Right lobe of liver (tissue), 6 donors: ENCODE results near the gene MKRN2OS. TPM values are rescaled to one million over a fixed set of nuclear protein-coding genes. Genes with fewer than 3 reads are reported as not detected.

ENCODE experiments used
- ATAC-seq, 4 donors: fragments of 200-7000 bp; cut with Tn5 transposase; one replicate each; pipeline ENCODE4 v1.9.1; 2020; ENCODE audit warnings: mild to moderate bottlenecking in 4 of 4, moderate library complexity in 4 of 4
- DNase-seq, 3 donors: peaks; one replicate each; pipeline ENCODE4 v3.0.0-alpha.2; 2020
- H3K27ac ChIP-seq, 3 donors: fragments of 200-600 bp; one replicate each; pipeline ENCODE4 v1.8.0; 2022
- H3K27me3 ChIP-seq, 2 donors: fragments of 200-600 bp; one replicate each; pipeline ENCODE4 v1.8.0; 2022
- H3K36me3 ChIP-seq, 4 donors: fragments of 200-600 bp; sonication (generic) in 1 of 4; one replicate each; pipeline versions ENCODE4 v1.5.1 to v1.8.0; 2017 to 2022; ENCODE audit warnings: control low read depth in 1 of 4
- H3K4me1 ChIP-seq, 4 donors: fragments of 200-600 bp; sonication (generic) in 1 of 4; one replicate each; pipeline versions ENCODE4 v1.5.1 to v1.8.0; 2017 to 2022; ENCODE audit warnings: control low read depth in 1 of 4
- H3K4me3 ChIP-seq, 3 donors: fragments of 200-600 bp; one replicate each; pipeline ENCODE4 v1.8.0; 2022
- H3K9me3 ChIP-seq, 4 donors: fragments of 200-600 bp; sonication (generic) in 1 of 4; one replicate each; pipeline versions ENCODE4 v1.5.1 to v1.8.0; 2017 to 2022; ENCODE audit warnings: control low read depth in 1 of 4
- POLR2A ChIP-seq: fragments of 450-650 bp; IDR thresholded peaks from one replicate; pipeline ENCODE4 v1.6.1; 2017; ENCODE audit warnings: antibody characterized with exemption, mild to moderate bottlenecking
- WGBS: methylation state at CpG from one replicate; pipeline ENCODE4 v1.1.6; 2018; ENCODE audit warnings: low coverage, low lambda C conversion rate; ENCODE audit not compliant: insufficient coverage; ENCODE audit errors: missing lambda C conversion rate; 5-methylcytosine and 5-hydroxymethylcytosine counted together
- intact Hi-C, 2 donors: fragments of 100-400 bp; cut with DNase I; formaldehyde crosslinking; loops; one replicate each; pipeline versions ENCODE4 v1.11.2 to v1.14.1; 2022
- long read RNA-seq: library from polyadenylated mRNA; unstranded; transcript quantifications from one replicate; pipeline ENCODE4 v2.0.0, GENCODE V29; 2019
- total RNA-seq, 6 experiments: library from RNA; depleted of rRNA in 2 of 6; stranded (reverse); fragments of >200 nt in 2 of 6; fragmentation: NEBNext Ultra II Directional in 3 of 6; extraction: Animal tissue kit (Norgen Biotek cat#: 25700) in 3 of 6; gene quantifications; one replicate each; pipeline versions ENCODE4 v1.1.0 to v1.2.4, GENCODE V29; 2016 to 2023
- TF ChIP-seq, protein P1 (sequence below), 4 donors: fragments of 200-600 bp in 3 of 4; fragments of 450-650 bp in 1 of 4; IDR thresholded peaks; one replicate each; pipeline versions ENCODE4 v1.5.1 to v1.8.0; 2016 to 2022; ENCODE audit warnings: antibody characterized with exemption in 4 of 4, mild to moderate bottlenecking in 2 of 4
- donor health status: DM: no; HTN: yes; CAD: no.
- donor health status: DM: no; HTN: no; CAD: no.
- donor health status: DM: no; HTN: no; CAD: no.
- donor health status: DM: no; HTN: yes; CAD: no.
- donor health status: DM: no; HTN: yes; CAD: no.

Gene MKRN2OS, protein sequence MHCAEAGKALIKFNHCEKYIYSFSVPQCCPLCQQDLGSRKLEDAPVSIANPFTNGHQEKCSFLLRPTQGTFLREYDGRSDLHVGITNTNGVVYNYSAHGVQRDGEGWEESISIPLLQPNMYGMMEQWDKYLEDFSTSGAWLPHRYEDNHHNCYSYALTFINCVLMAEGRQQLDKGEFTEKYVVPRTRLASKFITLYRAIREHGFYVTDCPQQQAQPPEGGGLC
- total RNA-seq: under 1 TPM in 1 of 6 experiments, not detected in 5; 0.31 TPM
- long read RNA-seq: 0 reads

DNA sequence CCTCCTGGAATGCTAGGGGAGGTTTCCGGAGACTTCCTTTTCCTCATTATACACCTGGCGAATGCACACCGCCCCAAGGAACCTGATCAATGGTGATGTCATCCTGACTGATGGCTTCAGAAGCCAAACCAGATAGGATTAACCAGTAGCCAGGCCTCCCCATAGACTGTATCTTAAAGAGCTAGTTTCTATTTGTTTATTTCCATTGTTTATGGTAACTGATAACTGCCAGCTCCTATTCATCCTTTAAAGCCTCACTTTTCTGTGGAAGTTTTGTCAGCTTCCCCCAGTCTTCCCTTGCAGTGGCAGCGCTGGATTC lies at the start of gene MKRN2OS:
Gene MKRN2OS, minus strand, starts transcription at position 27 of the 319 bp plus-strand sequence. CDS start 35 bp downstream, outside the sequence.
- Histone ChIP-seq H3K4me3 (no peak within 1 kb of the TSS), H3K27ac (no peak within 1 kb of the TSS), H3K9me3 (no peaks in the 10 kb centered on the region), H3K27me3 (no peaks in the 10 kb centered on the region), H3K36me3 (no peaks in the 10 kb centered on the region), H3K4me1 (no peaks in the 10 kb centered on the region)
- no peak for DNase-seq
- ATAC-seq: peak; percentile 28 to 85 (median 50)
- WGBS: 88% methylated on average over 1 of the region's 4 CpGs
- intact Hi-C loops: no loop called here
- TF ChIP-seq, protein P1, sequence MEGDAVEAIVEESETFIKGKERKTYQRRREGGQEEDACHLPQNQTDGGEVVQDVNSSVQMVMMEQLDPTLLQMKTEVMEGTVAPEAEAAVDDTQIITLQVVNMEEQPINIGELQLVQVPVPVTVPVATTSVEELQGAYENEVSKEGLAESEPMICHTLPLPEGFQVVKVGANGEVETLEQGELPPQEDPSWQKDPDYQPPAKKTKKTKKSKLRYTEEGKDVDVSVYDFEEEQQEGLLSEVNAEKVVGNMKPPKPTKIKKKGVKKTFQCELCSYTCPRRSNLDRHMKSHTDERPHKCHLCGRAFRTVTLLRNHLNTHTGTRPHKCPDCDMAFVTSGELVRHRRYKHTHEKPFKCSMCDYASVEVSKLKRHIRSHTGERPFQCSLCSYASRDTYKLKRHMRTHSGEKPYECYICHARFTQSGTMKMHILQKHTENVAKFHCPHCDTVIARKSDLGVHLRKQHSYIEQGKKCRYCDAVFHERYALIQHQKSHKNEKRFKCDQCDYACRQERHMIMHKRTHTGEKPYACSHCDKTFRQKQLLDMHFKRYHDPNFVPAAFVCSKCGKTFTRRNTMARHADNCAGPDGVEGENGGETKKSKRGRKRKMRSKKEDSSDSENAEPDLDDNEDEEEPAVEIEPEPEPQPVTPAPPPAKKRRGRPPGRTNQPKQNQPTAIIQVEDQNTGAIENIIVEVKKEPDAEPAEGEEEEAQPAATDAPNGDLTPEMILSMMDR (IDR thresholded peaks at IDR 0.05): no peak

DNA sequence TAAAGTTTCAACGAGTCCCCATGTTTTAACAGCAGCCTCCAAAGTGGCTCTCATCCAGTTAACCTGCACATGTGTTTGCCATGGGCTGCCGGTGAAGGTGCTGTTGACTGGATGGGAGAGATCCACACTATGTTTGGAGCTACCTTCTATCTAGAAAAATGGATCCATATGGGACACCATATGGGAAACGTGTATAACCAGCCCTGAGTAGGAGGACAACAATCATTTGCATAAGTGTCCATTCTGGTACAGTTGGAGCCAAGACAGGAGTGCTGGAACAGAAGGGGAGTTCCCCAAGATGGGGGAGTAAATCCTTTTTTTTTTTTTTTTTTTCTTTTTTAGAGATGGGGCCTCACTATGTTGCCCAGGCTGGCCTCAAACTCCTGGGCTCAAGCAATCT lies 48.2 kb upstream of the MKRN2OS start:
- TF ChIP-seq, protein P1 (IDR thresholded peaks at IDR 0.05): no peak
- TF ChIP-seq POLR2A: no peak
- intact Hi-C loops: no loop called here
- WGBS: 88% methylated on average over 1 of the region's 3 CpGs
- Histone ChIP-seq H3K27me3 (no peaks in the 10 kb centered on the region), H3K4me3 (no peak overlapping the region), H3K9me3 (no peaks in the 10 kb centered on the region), H3K4me1 (peaks cover 0 to 4% (median 0%) of the 10 kb centered on the region in 4 donors), H3K27ac (no peak overlapping the region), H3K36me3 (peaks cover 0 to 49% (median 22%) of the 10 kb centered on the region in 4 donors)
- ATAC-seq (no peak), DNase-seq (no peak)

DNA sequence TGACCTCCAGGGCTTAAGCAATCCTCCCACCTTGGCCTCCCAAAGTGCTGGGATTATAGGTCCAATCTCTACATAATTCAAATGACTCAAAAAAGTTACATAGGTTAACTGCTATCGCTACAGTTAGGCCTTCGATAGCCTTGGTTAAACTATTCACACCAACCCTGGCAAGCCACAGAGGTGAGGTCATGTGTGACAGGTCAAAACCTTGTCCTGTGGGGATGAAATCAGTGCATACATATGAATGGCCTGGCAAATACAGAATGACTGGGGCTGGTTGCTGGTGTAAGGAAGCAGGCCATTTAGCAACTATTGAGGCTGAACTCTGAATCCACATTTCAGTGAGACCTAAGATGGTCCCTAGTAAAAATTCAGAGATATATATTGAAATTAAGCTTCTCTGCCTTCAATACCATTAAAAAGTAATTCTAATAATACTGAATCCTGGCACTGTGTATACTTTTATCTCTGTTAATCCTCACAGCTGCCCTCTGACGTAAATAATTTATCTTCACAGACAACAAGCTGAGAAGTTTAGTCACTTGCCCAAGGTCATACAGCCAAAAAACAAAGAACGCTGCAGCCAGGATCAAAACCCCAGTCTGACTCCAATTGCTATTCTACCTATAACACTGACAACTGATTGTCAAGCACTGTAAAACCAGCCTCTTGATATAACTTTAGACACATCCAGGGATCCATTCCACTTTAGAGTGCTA lies 46.9 kb upstream of the MKRN2OS start:
- ATAC-seq (peak; percentile 42 to 88 (median 66)), DNase-seq (peak in 1 of 3 donors; percentile 41)
- no peak overlapping the region for H3K4me3 ChIP-seq
- intact Hi-C loops: no loop called here
- H3K9me3 ChIP-seq: no peaks in the 10 kb centered on the region
- peaks cover 0 to 4% (median 0%) of the 10 kb centered on the region in 4 donors for H3K4me1 ChIP-seq
- 56% methylated on average over 4 of the region's 4 CpGs for WGBS
- H3K36me3 ChIP-seq: peaks cover 0 to 54% (median 22%) of the 10 kb centered on the region in 4 donors
- no peak for TF ChIP-seq POLR2A
- TF ChIP-seq, protein P1 (IDR thresholded peaks at IDR 0.05): no peak
- H3K27me3 ChIP-seq: no peaks in the 10 kb centered on the region
- peak overlapping the region in 1 of 3 donors; percentile 15 for H3K27ac ChIP-seq

DNA sequence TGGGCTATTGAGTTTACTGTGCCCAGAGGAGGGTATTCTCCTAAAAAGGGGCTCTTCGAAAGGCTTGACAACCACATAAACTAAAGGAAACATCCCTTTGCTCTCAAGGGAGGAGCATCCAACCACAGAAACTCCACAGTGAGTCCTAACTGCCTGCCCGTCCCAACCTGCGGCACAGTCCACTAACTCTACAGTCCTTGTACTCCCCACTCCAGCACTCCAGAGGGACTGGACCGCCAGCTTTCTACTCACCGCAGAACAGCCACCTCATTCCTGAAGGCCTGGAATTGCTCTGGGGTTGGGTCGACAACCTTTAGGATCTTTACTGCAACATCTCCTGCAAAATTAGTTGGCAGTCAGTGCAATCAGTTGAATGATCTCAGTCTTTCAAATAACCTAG lies 46.2 kb upstream of the MKRN2OS start:
- H3K9me3 ChIP-seq: no peaks in the 10 kb centered on the region
- no peak overlapping the region for H3K4me3 ChIP-seq
- WGBS: 97% methylated on average over 6 of the region's 6 CpGs
- H3K4me1 ChIP-seq: peaks cover 0 to 4% (median 0%) of the 10 kb centered on the region in 4 donors
- H3K27ac ChIP-seq: peak overlapping the region in 1 of 3 donors; percentile 15
- DNase-seq (no peak), ATAC-seq (no peak)
- intact Hi-C loops: no loop called here
- peaks cover 0 to 52% (median 20%) of the 10 kb centered on the region in 4 donors for H3K36me3 ChIP-seq
- H3K27me3 ChIP-seq: no peaks in the 10 kb centered on the region
- no peak for TF ChIP-seq POLR2A
- TF ChIP-seq, protein P1 (IDR thresholded peaks at IDR 0.05): no peak
